Testis (tissue), 2 donors: ENCODE measurements around the gene MPL.

Experiments used
- CTCF ChIP-seq, 3 experiments: fragments of 450-650 bp in 2 of 3; fragments of 200-600 bp in 1 of 3; sonication (generic) in 1 of 3; IDR thresholded peaks; one replicate each; pipeline ENCODE4 v1.5.1; 2016 to 2019; ENCODE audit warnings: antibody characterized with exemption in 3 of 3, mild to moderate bottlenecking in 2 of 3, moderate library complexity in 1 of 3
- POLR2A ChIP-seq: fragments of 450-650 bp; IDR thresholded peaks from one replicate; pipeline ENCODE4 v1.6.1; 2017; ENCODE audit warnings: antibody characterized with exemption, mild to moderate bottlenecking, moderate library complexity

- TF ChIP-seq CTCF (IDR thresholded peaks at IDR 0.05) = no peak
- TF ChIP-seq POLR2A = no peak
Observed at GRCh38 chr1:43360616-43361015, 23.0 kb downstream of the MPL start.
